Mesendoderm (in vitro differentiated cells): Measurements from ENCODE around the gene TGFBR1.

Source experiments
- DNase-seq: peaks from one replicate; pipeline ENCODE4 v3.0.0; 2013
- H2AK5ac ChIP-seq: 2 replicates; pipeline ENCODE4 v1.6.1; 2013; ENCODE audit warnings: low read length, inconsistent platforms
- H2BK120ac ChIP-seq: 2 replicates; pipeline ENCODE4 v1.6.1; 2013; ENCODE audit warnings: low read depth, mild to moderate bottlenecking, low read length, moderate library complexity, mixed read lengths
- H2BK15ac ChIP-seq: replicated peaks from 2 replicates; pipeline ENCODE4 v1.6.1; 2013; ENCODE audit warnings: low read depth, mild to moderate bottlenecking, moderate library complexity
- H2BK5ac ChIP-seq: 2 replicates; pipeline ENCODE4 v1.6.1; 2013; ENCODE audit warnings: low read length, inconsistent platforms
- H3K18ac ChIP-seq: 2 replicates; pipeline ENCODE4 v1.6.1; 2013; ENCODE audit warnings: mild to moderate bottlenecking, low read length, mixed read lengths
- H3K23ac ChIP-seq: one replicate; pipeline ENCODE4 v1.6.1; 2013; ENCODE audit warnings: low read length
- H3K27ac ChIP-seq: 2 replicates; pipeline ENCODE4 v1.5.1; 2013; ENCODE audit warnings: low read depth, mild to moderate bottlenecking, inconsistent platforms, low read length, moderate library complexity
- H3K27me3 ChIP-seq: 2 replicates; pipeline ENCODE4 v1.6.1; 2013; ENCODE audit warnings: low read length, control low read depth, mild to moderate bottlenecking, inconsistent platforms; ENCODE audit not compliant: insufficient read depth, poor library complexity
- H3K36me3 ChIP-seq: 2 replicates; pipeline ENCODE4 v1.6.1; 2013; ENCODE audit warnings: low read length, inconsistent platforms; ENCODE audit not compliant: control insufficient read depth, insufficient read depth
- H3K4ac ChIP-seq: one replicate; pipeline ENCODE4 v1.6.1; 2013; ENCODE audit warnings: low read depth, mild to moderate bottlenecking, low read length, moderate library complexity
- H3K4me1 ChIP-seq: 2 replicates; pipeline ENCODE4 v1.6.1; 2013; ENCODE audit warnings: low read depth, low read length, inconsistent platforms; ENCODE audit not compliant: control insufficient read depth
- H3K4me2 ChIP-seq: 2 replicates; pipeline ENCODE4 v1.6.1; 2013; ENCODE audit warnings: low read length
- H3K4me3 ChIP-seq: 2 replicates; pipeline ENCODE4 v1.5.1; 2013; ENCODE audit warnings: mild to moderate bottlenecking, low read length
- H3K56ac ChIP-seq: one replicate; pipeline ENCODE4 v1.6.1; 2013; ENCODE audit warnings: low read length
- H3K79me1 ChIP-seq: 2 replicates; pipeline ENCODE4 v1.6.1; 2013; ENCODE audit warnings: low read length, inconsistent platforms
- H3K79me2 ChIP-seq: 2 replicates; pipeline ENCODE4 v1.6.1; 2013; ENCODE audit warnings: mild to moderate bottlenecking, low read length; ENCODE audit not compliant: control insufficient read depth, insufficient read depth
- H3K9ac ChIP-seq: 2 replicates; pipeline ENCODE4 v1.6.1; 2013; ENCODE audit warnings: low read length, inconsistent platforms
- H4K5ac ChIP-seq: one replicate; pipeline ENCODE4 v1.6.1; 2013; ENCODE audit warnings: low read length
- H4K8ac ChIP-seq: one replicate; pipeline ENCODE4 v1.6.1; 2013; ENCODE audit warnings: low read depth, mild to moderate bottlenecking, control low read depth, low read length, moderate library complexity
- WGBS: extraction: QIAGEN DNeasy Blood & Tissue Kit; methylation state at CpG from one replicate; pipeline ENCODE4 v1.1.7; 2013; ENCODE audit warnings: low lambda C conversion rate, missing lambda C conversion rate; ENCODE audit not compliant: insufficient coverage; ENCODE audit errors: extremely low coverage; 5-methylcytosine and 5-hydroxymethylcytosine counted together

TGFBR1 gene

DNA sequence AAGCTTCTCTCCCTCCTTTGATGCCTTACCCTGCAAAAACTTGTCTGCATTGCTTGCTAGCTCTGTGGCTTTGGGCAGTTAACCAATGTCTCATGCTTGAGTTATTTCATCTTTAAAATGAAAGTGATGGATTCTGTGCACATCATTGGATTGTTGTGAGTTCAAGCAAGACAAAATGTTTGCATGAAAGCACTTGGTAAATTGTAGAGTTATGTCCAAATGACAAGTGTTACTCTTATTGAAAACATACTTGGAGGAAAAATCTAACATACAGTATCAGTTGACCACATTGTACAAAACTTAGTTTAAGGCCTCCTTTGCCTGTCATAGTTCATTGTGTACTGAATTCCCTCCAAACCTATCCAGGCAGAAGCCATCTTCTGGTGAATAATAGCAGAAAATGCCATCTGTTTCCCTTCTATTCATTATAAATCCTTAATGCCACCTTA is 30.0 kb downstream of the TGFBR1 start:
- Histone ChIP-seq H3K23ac (no peak overlapping the region), H2AK5ac (no peak overlapping the region), H3K79me1 (peaks cover 8% of the 10 kb centered on the region), H4K5ac (no peak overlapping the region), H3K4me1 (no peaks in the 10 kb centered on the region), H3K4me3 (no peak overlapping the region), H3K4ac (no peak overlapping the region), H3K56ac (no peak overlapping the region), H3K18ac (no peak overlapping the region), H2BK120ac (no peak overlapping the region), H2BK5ac (no peak overlapping the region), H3K4me2 (no peak overlapping the region), H2BK15ac (no peak overlapping the region), H4K8ac (no peak overlapping the region), H3K9ac (no peak overlapping the region), H3K27me3 (no peaks in the 10 kb centered on the region), H3K36me3 (no peaks in the 10 kb centered on the region), H3K79me2 (no peaks in the 10 kb centered on the region), H3K27ac (no peak overlapping the region)
- DNase-seq, result no peak

DNA sequence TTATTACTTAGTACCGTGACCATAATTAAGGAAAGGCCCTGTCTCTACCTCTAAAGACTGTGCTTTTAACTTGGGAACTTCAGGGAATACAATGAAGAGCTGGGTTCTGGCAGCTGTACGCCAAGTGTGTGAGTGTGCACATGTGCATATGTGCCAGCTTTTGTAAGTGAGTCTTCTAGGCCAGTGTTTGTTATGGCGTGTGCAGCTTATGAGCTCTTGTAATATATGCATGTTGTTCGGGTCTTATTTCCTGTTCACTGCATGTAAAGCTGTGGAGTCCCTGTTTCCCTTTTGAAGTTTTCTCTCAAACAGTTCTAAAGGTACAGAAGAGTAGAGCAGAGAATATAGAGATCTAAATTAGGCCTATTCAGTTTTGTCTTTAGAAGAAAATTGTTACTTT is 30.5 kb downstream of the TGFBR1 start:
- no CpG with 5 or more reads among the region's 4 CpGs for WGBS
- no peak overlapping the region for H4K5ac ChIP-seq
- no peak overlapping the region for H3K4ac ChIP-seq
- no peaks in the 10 kb centered on the region for H3K27me3 ChIP-seq
- DNase-seq, result no peak
- H3K23ac ChIP-seq, result no peak overlapping the region
- H4K8ac ChIP-seq, result no peak overlapping the region
- no peak overlapping the region for H2BK15ac ChIP-seq
- no peak overlapping the region for H2AK5ac ChIP-seq
- no peak overlapping the region for H2BK5ac ChIP-seq
- no peak overlapping the region for H3K9ac ChIP-seq
- H3K18ac ChIP-seq, result no peak overlapping the region
- no peak overlapping the region for H2BK120ac ChIP-seq
- H3K36me3 ChIP-seq, result no peaks in the 10 kb centered on the region
- no peak overlapping the region for H3K56ac ChIP-seq
- H3K4me1 ChIP-seq, result no peaks in the 10 kb centered on the region
- no peaks in the 10 kb centered on the region for H3K79me2 ChIP-seq
- H3K79me1 ChIP-seq, result peaks cover 6% of the 10 kb centered on the region
- no peak overlapping the region for H3K27ac ChIP-seq
- H3K4me2 ChIP-seq, result no peak overlapping the region
- H3K4me3 ChIP-seq, result no peak overlapping the region

DNA sequence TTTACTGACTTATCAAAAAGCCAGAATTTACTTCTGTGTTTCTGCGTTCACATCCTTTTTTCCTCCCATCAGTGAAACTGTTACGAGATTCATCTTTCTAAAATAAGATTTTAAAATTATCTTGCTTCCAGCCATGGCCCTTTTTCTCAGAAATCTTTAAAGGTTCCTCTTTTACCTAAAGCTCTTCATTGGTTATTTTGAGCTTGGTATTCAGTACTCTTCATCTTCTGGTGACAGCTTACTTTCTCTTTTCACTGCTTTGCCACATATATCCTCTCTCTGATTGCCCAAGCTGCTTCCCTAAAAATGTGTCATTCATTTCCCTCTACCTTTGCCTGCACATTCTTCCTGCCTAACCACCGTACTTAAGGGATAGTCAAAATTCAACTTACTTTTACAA is 32.3 kb downstream of the TGFBR1 start:
- no peak overlapping the region for H4K8ac ChIP-seq
- H3K79me2 ChIP-seq, result no peaks in the 10 kb centered on the region
- DNase-seq, result no peak
- no peaks in the 10 kb centered on the region for H3K36me3 ChIP-seq
- no peak overlapping the region for H2BK5ac ChIP-seq
- no CpG with 5 or more reads among the region's 3 CpGs for WGBS
- no peak overlapping the region for H3K4me2 ChIP-seq
- no peak overlapping the region for H3K4me3 ChIP-seq
- H3K4ac ChIP-seq, result no peak overlapping the region
- no peak overlapping the region for H2AK5ac ChIP-seq
- H3K9ac ChIP-seq, result no peak overlapping the region
- no peaks in the 10 kb centered on the region for H3K4me1 ChIP-seq
- peaks cover 4% of the 10 kb centered on the region for H3K79me1 ChIP-seq
- no peak overlapping the region for H4K5ac ChIP-seq
- H3K27ac ChIP-seq, result no peak overlapping the region
- no peak overlapping the region for H2BK15ac ChIP-seq
- no peaks in the 10 kb centered on the region for H3K27me3 ChIP-seq
- H3K18ac ChIP-seq, result no peak overlapping the region
- H3K23ac ChIP-seq, result no peak overlapping the region
- no peak overlapping the region for H2BK120ac ChIP-seq
- H3K56ac ChIP-seq, result no peak overlapping the region

DNA sequence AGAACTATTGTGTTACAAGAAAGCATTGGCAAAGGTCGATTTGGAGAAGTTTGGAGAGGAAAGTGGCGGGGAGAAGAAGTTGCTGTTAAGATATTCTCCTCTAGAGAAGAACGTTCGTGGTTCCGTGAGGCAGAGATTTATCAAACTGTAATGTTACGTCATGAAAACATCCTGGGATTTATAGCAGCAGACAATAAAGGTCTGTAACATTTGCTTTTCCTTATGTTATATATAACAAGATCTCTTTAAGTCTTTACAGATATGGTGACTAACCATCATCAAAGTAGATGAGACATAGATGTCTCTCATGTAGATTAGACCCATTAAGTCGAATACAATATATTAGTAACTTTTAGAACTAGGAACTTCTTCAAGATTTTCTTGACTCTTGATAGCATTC is 33.0 kb downstream of the TGFBR1 start:
- Histone ChIP-seq H2BK120ac (no peak overlapping the region), H3K4ac (no peak overlapping the region), H3K4me1 (no peaks in the 10 kb centered on the region), H2BK15ac (no peak overlapping the region), H3K27ac (no peak overlapping the region), H3K79me1 (peaks cover 2% of the 10 kb centered on the region), H3K23ac (no peak overlapping the region), H3K4me3 (no peak overlapping the region), H3K56ac (no peak overlapping the region), H3K9ac (no peak overlapping the region), H4K5ac (no peak overlapping the region), H3K18ac (no peak overlapping the region), H3K36me3 (no peaks in the 10 kb centered on the region), H3K79me2 (no peaks in the 10 kb centered on the region), H2AK5ac (no peak overlapping the region), H3K4me2 (no peak overlapping the region), H4K8ac (no peak overlapping the region), H2BK5ac (no peak overlapping the region), H3K27me3 (no peaks in the 10 kb centered on the region)
- no peak for DNase-seq
- no CpG with 5 or more reads among the region's 7 CpGs for WGBS

GRCh38 chr9:99138424-99139284 is 33.7 kb downstream of the TGFBR1 start:
- no CpG with 5 or more reads among the region's 8 CpGs for WGBS
- no peaks in the 10 kb centered on the region for H3K36me3 ChIP-seq
- no peak overlapping the region for H3K9ac ChIP-seq

DNA sequence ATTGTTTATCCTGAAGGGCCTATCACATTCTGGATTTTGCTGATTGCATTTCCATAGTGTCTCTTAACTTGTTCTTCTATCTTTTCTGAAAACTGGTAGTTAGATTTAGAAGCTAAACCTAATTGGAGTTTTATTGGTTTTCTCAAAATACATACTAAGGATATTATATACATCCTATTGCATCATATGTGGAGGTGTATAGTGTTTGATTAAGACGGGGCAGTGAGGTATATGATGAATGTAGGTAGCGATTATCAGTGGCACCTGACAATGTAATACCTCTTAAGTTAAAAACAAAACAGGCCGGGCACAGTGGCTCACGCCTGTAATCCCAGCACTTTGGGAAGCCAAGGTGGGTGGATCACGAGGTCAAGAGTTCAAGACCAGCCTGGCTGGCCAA is 35.0 kb downstream of the TGFBR1 start:
- no peak overlapping the region for H4K5ac ChIP-seq
- no peaks in the 10 kb centered on the region for H3K4me1 ChIP-seq
- no peak overlapping the region for H3K4me3 ChIP-seq
- no peak overlapping the region for H3K4me2 ChIP-seq
- H3K4ac ChIP-seq, result no peak overlapping the region
- DNase-seq, result no peak
- WGBS, result 100% methylated on average over 1 of the region's 5 CpGs
- H2BK120ac ChIP-seq, result no peak overlapping the region
- H3K9ac ChIP-seq, result no peak overlapping the region
- no peaks in the 10 kb centered on the region for H3K27me3 ChIP-seq
- H2BK15ac ChIP-seq, result no peak overlapping the region
- no peaks in the 10 kb centered on the region for H3K36me3 ChIP-seq
- H2BK5ac ChIP-seq, result no peak overlapping the region
- H3K23ac ChIP-seq, result no peak overlapping the region
- H4K8ac ChIP-seq, result no peak overlapping the region
- H3K79me2 ChIP-seq, result no peaks in the 10 kb centered on the region
- no peak overlapping the region for H2AK5ac ChIP-seq
- H3K79me1 ChIP-seq, result peaks cover 2% of the 10 kb centered on the region
- no peak overlapping the region for H3K27ac ChIP-seq
- no peak overlapping the region for H3K56ac ChIP-seq
- no peak overlapping the region for H3K18ac ChIP-seq

More at GRCh38 chr9:99138424-99139284, 33.7 kb downstream of the TGFBR1 start:
- Histone ChIP-seq H2BK5ac (no peak overlapping the region), H3K56ac (no peak overlapping the region), H3K18ac (no peak overlapping the region), H3K4ac (no peak overlapping the region), H3K4me1 (no peaks in the 10 kb centered on the region), H3K79me1 (peaks cover 2% of the 10 kb centered on the region), H2BK15ac (no peak overlapping the region), H4K8ac (no peak overlapping the region), H3K4me2 (no peak overlapping the region), H3K27me3 (no peaks in the 10 kb centered on the region), H2AK5ac (no peak overlapping the region), H2BK120ac (no peak overlapping the region), H3K23ac (no peak overlapping the region), H4K5ac (no peak overlapping the region), H3K79me2 (no peaks in the 10 kb centered on the region), H3K4me3 (no peak overlapping the region), H3K27ac (no peak overlapping the region)
- no peak for DNase-seq
